H1 (cell line): ENCODE results near the gene PRKCH. TPM values are rescaled to one million over a fixed set of nuclear protein-coding genes. Genes with fewer than 3 reads are reported as not detected.

Experiments
- CTCF ChIA-PET: fragments of 300-600 bp; sonication (Branson Sonifier 250); formaldehyde crosslinking; loops from one replicate; lab custom pipeline; 2021; ENCODE audit not compliant: partially characterized antibody; lab: Charles Lee
- POLR2A ChIA-PET: fragments of 300-600 bp; sonication (Branson Sonifier 250); formaldehyde crosslinking; loops from one replicate; lab custom pipeline; 2021; ENCODE audit warnings: inconsistent platforms; ENCODE audit not compliant: partially characterized antibody; lab: Charles Lee
- DNase-seq, 2 experiments: peaks; one replicate each; pipeline versions ENCODE4 v3.0.0 to v3.0.0-alpha.2; 2010 to 2022; ENCODE audit warnings: low spot score in 2 of 2, low read depth in 1 of 2, mixed read lengths in 1 of 2
- FAIRE-seq: peaks from 2 replicates; lab custom pipeline; 2011; peaks lifted over from hg19 to GRCh38; lab: Jason Lieb, UNC
- H2AFZ ChIP-seq: 2 replicates; pipeline ENCODE4 v1.8.1; 2012; ENCODE audit warnings: low read length, inconsistent platforms
- H2AK5ac ChIP-seq: 2 replicates; pipeline ENCODE4 v1.6.1; 2013; ENCODE audit warnings: low read depth, low read length
- H2BK120ac ChIP-seq: replicated peaks from 2 replicates; pipeline ENCODE3; 2013; ENCODE audit warnings: low read depth, low read length, inconsistent platforms
- H2BK12ac ChIP-seq: 2 replicates; pipeline ENCODE4 v1.6.1; 2013; ENCODE audit warnings: low read depth, low read length
- H2BK15ac ChIP-seq: 2 replicates; pipeline ENCODE4 v1.6.1; 2013; ENCODE audit warnings: low read length
- H2BK20ac ChIP-seq: 2 replicates; pipeline ENCODE4 v1.6.1; 2013; ENCODE audit warnings: low read length
- H2BK5ac ChIP-seq: 2 replicates; pipeline ENCODE4 v1.6.1; 2013; ENCODE audit warnings: low read depth, low read length
- H3K14ac ChIP-seq: 2 replicates; pipeline ENCODE4 v1.6.1; 2013; ENCODE audit warnings: inconsistent platforms; ENCODE audit not compliant: insufficient read length
- H3K18ac ChIP-seq: 2 replicates; pipeline ENCODE4 v1.6.1; 2013; ENCODE audit warnings: low read length; ENCODE audit errors: extremely low read depth
- H3K23ac ChIP-seq: 2 replicates; pipeline ENCODE4 v1.6.1; 2013; ENCODE audit warnings: inconsistent platforms; ENCODE audit not compliant: insufficient read length
- H3K23me2 ChIP-seq: 2 replicates; pipeline ENCODE4 v1.6.1; 2013; ENCODE audit warnings: low read depth, low read length
- H3K27ac ChIP-seq: 2 replicates; pipeline ENCODE4 v1.6.1; 2011; ENCODE audit warnings: low read depth, low read length, inconsistent platforms
- H3K27me3 ChIP-seq, 4 experiments: replicated peaks in 1 of 4; 1 replicate in 1 of 4; 2 replicates in 3 of 4; pipeline versions ENCODE4 v1.6.1 to v1.8.1; 2011 to 2013; ENCODE audit warnings: low read length in 3 of 4, mild to moderate bottlenecking in 3 of 4, inconsistent platforms in 2 of 4, mixed read lengths in 2 of 4, moderate library complexity in 1 of 4; ENCODE audit not compliant: control insufficient read depth in 3 of 4, insufficient read depth in 3 of 4; ENCODE audit errors: extremely low read depth in 1 of 4
- H3K36me3 ChIP-seq, 4 experiments: 2 replicates each; pipeline versions ENCODE4 v1.6.1 to v1.8.1; 2011 to 2013; ENCODE audit warnings: mild to moderate bottlenecking in 4 of 4, low read length in 3 of 4, moderate library complexity in 2 of 4, control low read depth in 1 of 4, inconsistent platforms in 1 of 4; ENCODE audit not compliant: insufficient read depth in 4 of 4, control insufficient read depth in 2 of 4
- H3K4ac ChIP-seq: replicated peaks from 2 replicates; pipeline ENCODE3; 2013; ENCODE audit warnings: low read length, low read depth, mixed read lengths, inconsistent platforms; ENCODE audit not compliant: insufficient read length
- H3K4me1 ChIP-seq, 4 experiments: replicated peaks in 1 of 4; 1 replicate in 1 of 4; 2 replicates in 3 of 4; pipeline versions ENCODE4 v1.6.1 to v1.8.1; 2011 to 2013; ENCODE audit warnings: low read length in 3 of 4, inconsistent platforms in 2 of 4, mixed read lengths in 1 of 4; ENCODE audit not compliant: insufficient read depth in 4 of 4, control insufficient read depth in 3 of 4
- H3K4me2 ChIP-seq, 2 experiments: 2 replicates each; pipeline versions ENCODE4 v1.6.1 to v1.8.1; 2011 to 2013; ENCODE audit warnings: low read depth in 2 of 2, low read length in 2 of 2, control low read depth in 1 of 2, inconsistent platforms in 1 of 2, mild to moderate bottlenecking in 1 of 2; ENCODE audit not compliant: insufficient read depth in 1 of 2
- H3K4me3 ChIP-seq, 4 experiments: fragments of 200-600, 300-600 bp in 1 of 4; sonication (generic), shearing (Covaris generic), sonication (Bioruptor Twin) in 1 of 4; 2 replicates each; pipeline versions ENCODE4 v1.5.1 to v1.8.1; 2011 to 2016; ENCODE audit warnings: low read length in 4 of 4, low read depth in 3 of 4, control low read depth in 2 of 4, inconsistent platforms in 2 of 4, mild to moderate bottlenecking in 2 of 4, mixed read lengths in 1 of 4, moderate library complexity in 1 of 4; ENCODE audit not compliant: insufficient read depth in 2 of 4; ENCODE audit errors: extremely low read depth in 1 of 4
- H3K56ac ChIP-seq: replicated peaks from 2 replicates; pipeline ENCODE3; 2013; ENCODE audit warnings: low read depth, mild to moderate bottlenecking, mixed read lengths, low read length, inconsistent platforms; ENCODE audit not compliant: insufficient read length
- H3K79me1 ChIP-seq: 2 replicates; pipeline ENCODE4 v1.6.1; 2013; ENCODE audit warnings: low read depth, low read length, control low read depth
- H3K79me2 ChIP-seq, 2 experiments: 2 replicates each; pipeline versions ENCODE4 v1.6.1 to v1.8.1; 2012 to 2013; ENCODE audit warnings: low read length in 2 of 2, mild to moderate bottlenecking in 2 of 2, inconsistent platforms in 1 of 2; ENCODE audit not compliant: insufficient read depth in 2 of 2, control insufficient read depth in 1 of 2
- H3K9ac ChIP-seq, 4 experiments: replicated peaks in 1 of 4; 1 replicate in 1 of 4; 2 replicates in 3 of 4; pipeline versions ENCODE4 v1.6.1 to v1.8.1; 2011 to 2013; ENCODE audit warnings: low read depth in 3 of 4, low read length in 3 of 4, control low read depth in 2 of 4, mild to moderate bottlenecking in 2 of 4, moderate library complexity in 2 of 4, inconsistent platforms in 1 of 4; ENCODE audit errors: extremely low read depth in 1 of 4
- H3K9me3 ChIP-seq, 2 experiments: 2 replicates each; pipeline versions ENCODE4 v1.6.1 to v1.8.1; 2012 to 2013; ENCODE audit warnings: mild to moderate bottlenecking in 2 of 2, moderate library complexity in 2 of 2, control low read depth in 1 of 2, inconsistent platforms in 1 of 2, low read depth in 1 of 2, low read length in 1 of 2, mixed read lengths in 1 of 2; ENCODE audit not compliant: insufficient read depth in 2 of 2
- H4K20me1 ChIP-seq, 2 experiments: replicated peaks in 1 of 2; 2 replicates each; pipeline versions ENCODE3 to v1.8.1; 2011 to 2013; ENCODE audit warnings: inconsistent platforms in 2 of 2, low read length in 2 of 2, mild to moderate bottlenecking in 1 of 2; ENCODE audit not compliant: insufficient read depth in 2 of 2, control insufficient read depth in 1 of 2
- H4K5ac ChIP-seq: 2 replicates; pipeline ENCODE4 v1.6.1; 2013; ENCODE audit warnings: low read length, low read depth, mixed read lengths, inconsistent platforms; ENCODE audit not compliant: insufficient read length
- H4K8ac ChIP-seq: 2 replicates; pipeline ENCODE4 v1.8.0; 2013; ENCODE audit warnings: mild to moderate bottlenecking, moderate library complexity, low read length, inconsistent platforms; ENCODE audit not compliant: insufficient read depth; ENCODE audit errors: extremely low read depth
- H4K91ac ChIP-seq: replicated peaks from 2 replicates; pipeline ENCODE3; 2013; ENCODE audit warnings: low read length, mixed read lengths, inconsistent platforms; ENCODE audit not compliant: insufficient read length
- CHD2 ChIP-seq: IDR thresholded peaks from 2 replicates; pipeline ENCODE4 v1.6.1; 2012; ENCODE audit warnings: low read length, improper control_type of control experiment
- SIX5 ChIP-seq: IDR thresholded peaks from 2 replicates; pipeline ENCODE4 v1.6.1; 2011; ENCODE audit warnings: mild to moderate bottlenecking, low read depth, low read length
- TEAD4 ChIP-seq: IDR thresholded peaks from 2 replicates; pipeline ENCODE4 v1.6.1; 2012; ENCODE audit warnings: low read depth, low read length, inconsistent platforms, mixed read lengths
- WGBS, 2 experiments: shearing (Covaris generic) in 1 of 2; methylation state at CpG; one replicate each; pipeline versions ENCODE4 v1.1.6 to v1.1.7; 2013 to 2015; ENCODE audit warnings: low lambda C conversion rate in 2 of 2, mixed read lengths in 2 of 2, inconsistent platforms in 1 of 2, low coverage in 1 of 2, missing lambda C conversion rate in 1 of 2; ENCODE audit not compliant: insufficient replicate concordance in 2 of 2, insufficient coverage in 1 of 2, insufficient read length in 1 of 2; ENCODE audit errors: extremely low coverage in 1 of 2, missing lambda C conversion rate in 1 of 2; 5-methylcytosine and 5-hydroxymethylcytosine counted together
- polyA plus RNA-seq, 7 experiments: library from polyadenylated mRNA; depleted of rRNA in 3 of 7; stranded (reverse) in 5 of 7; unstranded in 2 of 7; fragments of >200 nt in 5 of 7; fragments of 200-250 nt in 2 of 7; gene quantifications; 1 replicate in 5 of 7; 2 replicates in 1 of 7; 4 replicates in 1 of 7; pipeline versions ENCODE4 v1.2.1 to v1.2.3, GENCODE V29; 2011 to 2013; ENCODE audit warnings: missing spikeins in 2 of 7, mixed read lengths in 2 of 7
- total RNA-seq: library from RNA; stranded (reverse); fragmentation: NEBNext Ultra II Directional; extraction: Animal tissue kit (Norgen Biotek cat#: 25700); gene quantifications from 2 replicates; pipeline ENCODE4 v1.2.1, GENCODE V29; 2021

Gene PRKCH
- total and polyA plus RNA-seq, 2 of the 8 experiments (the other 6 are each of a cell fraction or from before 2014, with no cell fraction given), result 6.4 to 7.0 TPM

DNA sequence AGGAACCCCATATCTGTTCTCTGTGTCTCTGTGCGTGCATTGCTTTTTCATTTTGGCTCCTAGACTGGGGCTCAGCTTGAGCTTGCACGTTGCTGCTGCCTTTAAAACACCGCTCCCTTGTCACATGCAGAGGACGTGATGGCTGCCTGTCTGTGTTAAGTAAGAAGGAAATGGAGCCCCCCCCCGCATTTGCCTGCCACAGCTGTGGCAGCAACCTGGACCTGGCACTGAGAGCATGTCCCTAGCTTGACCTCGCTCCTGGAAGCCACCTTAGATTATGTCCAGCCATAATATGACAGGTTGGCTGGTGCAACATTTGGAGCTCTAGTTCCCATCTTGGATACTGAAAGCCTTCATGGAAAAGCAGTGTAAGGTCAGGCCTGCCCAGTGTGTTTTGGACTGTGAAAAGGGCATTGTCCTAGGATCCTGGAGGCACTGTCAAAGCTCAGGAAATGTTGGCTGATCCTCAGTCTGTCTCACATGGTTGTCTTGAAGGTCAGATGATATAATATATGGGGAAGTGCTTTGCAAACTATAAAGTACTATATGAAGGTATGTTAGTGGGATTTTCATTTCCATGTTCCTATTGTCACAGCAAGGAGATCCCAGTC is 73.8 kb downstream of the PRKCH start:
- H3K9ac ChIP-seq, result no peak overlapping the region
- H2AFZ ChIP-seq, result no peak overlapping the region
- H4K91ac ChIP-seq, result no peak overlapping the region
- no peak overlapping the region for H3K23ac ChIP-seq
- H3K56ac ChIP-seq, result no peak overlapping the region
- H2BK120ac ChIP-seq, result no peak overlapping the region
- no peaks in the 10 kb centered on the region for H3K23me2 ChIP-seq
- FAIRE-seq (no peak), DNase-seq (no peak)
- no peaks in the 10 kb centered on the region for H3K27me3 ChIP-seq
- no peak overlapping the region for H3K4me3 ChIP-seq
- H4K5ac ChIP-seq, result no peak overlapping the region
- no peak overlapping the region for H2BK12ac ChIP-seq
- no peaks in the 10 kb centered on the region for H3K36me3 ChIP-seq
- H3K4ac ChIP-seq, result no peak overlapping the region
- no peaks in the 10 kb centered on the region for H3K79me2 ChIP-seq
- POLR2A ChIA-PET, result no interaction called here
- no peaks in the 10 kb centered on the region for H3K9me3 ChIP-seq
- H2AK5ac ChIP-seq, result no peak overlapping the region
- no peak overlapping the region for H2BK15ac ChIP-seq
- WGBS, 2 experiments, result 77% methylated on average over 6 of the region's 6 CpGs; no CpG with 5 or more reads in 1 of the 2 experiments
- no peak overlapping the region for H3K27ac ChIP-seq
- no peak overlapping the region for H3K14ac ChIP-seq
- CTCF ChIA-PET, result interaction anchor here (0.6 to 2.3 kb wide), 6 partner anchors 8 to 442 kb away, joined by 3 to 7 read pairs (median 3); no protein-coding TSS in a partner anchor
- no peak overlapping the region for H3K18ac ChIP-seq
- H3K4me2 ChIP-seq, result no peak overlapping the region
- no peaks in the 10 kb centered on the region for H3K4me1 ChIP-seq
- H2BK5ac ChIP-seq, result no peak overlapping the region
- H4K8ac ChIP-seq, result no peak overlapping the region
- TF ChIP-seq SIX5 (no peak), TEAD4 (no peak), CHD2 (no peak)
- TF ChIP-seq, all 59 proteins: peak for 0
- Histone ChIP-seq H3K79me1 (no peaks in the 10 kb centered on the region), H4K20me1 (no peaks in the 10 kb centered on the region), H2BK20ac (no peak overlapping the region)
